Epithelial cell of esophagus (primary cell): ENCODE measurements around the gene CFAP97D1.
A peak's percentile ranks its signal among the peaks of the same experiment; 100 is the strongest.

ENCODE experiments used
- DNase-seq: peaks from one replicate; pipeline ENCODE4 v3.0.0; 2010; ENCODE audit warnings: low read depth
- H3K4me3 ChIP-seq: 2 replicates; pipeline ENCODE4 v1.5.1; 2011; ENCODE audit warnings: mild to moderate bottlenecking, low read length, control low read depth
- CTCF ChIP-seq: IDR thresholded peaks from 2 replicates; pipeline ENCODE4 v1.5.1; 2011; ENCODE audit warnings: low read depth, mild to moderate bottlenecking, low read length, control low read depth, inconsistent platforms; ENCODE audit not compliant: insufficient read depth; ENCODE audit errors: missing control alignments

Gene CFAP97D1

DNA sequence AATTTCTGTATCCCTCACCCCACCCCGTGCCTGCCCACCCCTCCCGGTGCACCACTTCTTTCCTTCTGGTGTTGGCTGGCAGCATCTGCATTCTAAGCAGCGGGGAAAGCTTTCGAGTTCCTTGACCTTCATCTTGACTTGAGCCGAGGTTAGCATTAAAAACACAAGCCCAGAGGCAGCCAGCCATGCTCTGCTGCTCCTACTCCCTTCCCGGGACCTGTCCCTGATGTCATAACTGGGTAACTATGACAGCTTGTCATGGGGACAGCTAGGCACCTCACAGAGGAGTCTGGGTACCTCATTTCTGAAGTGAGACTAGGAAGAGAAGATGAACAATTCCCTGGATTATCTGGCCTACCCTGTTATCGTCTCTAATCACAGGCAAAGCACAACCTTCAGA lies at the start of gene CFAP97D1:
CFAP97D1 (plus strand) TSS at position 301 of the 400 bp plus-strand sequence; CDS start at position 329, 28 bp downstream.
- no peak for DNase-seq
- H3K4me3 ChIP-seq = peak within 1 kb of the TSS; percentile 72
- no peak for TF ChIP-seq CTCF

DNA sequence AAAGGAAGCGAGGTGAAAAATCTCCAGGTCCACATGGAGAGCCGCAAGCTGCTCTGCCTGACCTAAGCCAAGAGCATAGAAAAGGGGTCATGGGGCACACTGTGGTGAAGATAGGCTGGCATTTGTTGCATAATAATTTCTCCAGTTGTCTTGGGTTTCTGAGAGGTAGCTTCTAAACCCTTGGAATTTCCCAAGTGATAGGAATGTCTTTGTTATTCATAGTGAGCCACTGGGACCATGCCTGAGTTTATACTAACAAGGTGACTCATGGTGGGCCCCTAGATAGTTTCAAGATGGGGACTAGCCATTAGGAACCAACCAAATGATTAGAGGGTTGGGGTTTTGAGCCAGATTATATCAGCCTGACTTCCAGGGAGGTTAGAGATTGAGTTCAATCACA lies 47.3 kb upstream of the CFAP97D1 start:
- no peak overlapping the region for H3K4me3 ChIP-seq
- DNase-seq = peak; percentile 70
- TF ChIP-seq CTCF = no peak

DNA sequence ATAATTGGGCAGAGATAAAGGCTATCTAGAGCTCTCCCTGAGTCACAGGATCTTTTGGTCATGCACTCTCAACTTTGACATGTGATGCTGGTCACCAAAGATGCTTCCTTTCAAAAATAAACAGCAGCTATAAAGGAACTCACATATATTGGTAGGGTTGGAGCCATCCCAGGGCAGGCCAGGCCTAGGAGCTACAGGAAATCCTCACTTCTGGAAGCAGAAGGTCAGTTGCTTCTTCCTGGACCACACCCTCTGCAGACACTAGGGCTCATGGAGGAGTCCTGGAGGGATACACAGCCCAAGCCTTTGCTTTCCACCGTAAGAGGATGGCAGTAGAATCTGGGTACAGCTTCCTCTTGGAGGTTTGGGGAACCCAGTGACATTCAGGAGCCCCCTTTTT lies 46.3 kb upstream of the CFAP97D1 start:
- H3K4me3 ChIP-seq = no peak overlapping the region
- no peak for DNase-seq
- TF ChIP-seq CTCF = no peak

- no peak for TF ChIP-seq CTCF
- peak; percentile 28 for DNase-seq
- H3K4me3 ChIP-seq = no peak overlapping the region
Observed at GRCh38 chr17:43734376-43734775, 45.9 kb upstream of the CFAP97D1 start.

DNA sequence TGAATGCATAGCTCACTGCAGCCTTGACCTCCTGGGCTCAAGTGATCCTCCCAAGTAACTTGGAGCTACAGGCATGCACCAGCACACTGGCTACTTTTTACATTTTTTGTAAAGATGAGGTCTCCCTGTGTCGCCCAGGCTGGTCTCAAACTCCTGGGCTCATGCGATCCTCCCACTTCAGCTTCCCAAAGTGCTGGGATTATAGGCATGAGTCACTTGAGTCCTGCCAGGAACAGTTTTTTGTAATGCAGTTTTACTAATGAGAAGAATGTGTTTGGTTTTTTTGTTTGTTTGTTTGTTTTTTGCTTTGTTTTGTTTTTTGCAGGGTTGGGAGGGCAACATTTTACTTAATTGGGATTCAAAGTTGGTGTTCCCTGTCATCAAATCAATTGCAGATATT lies 43.8 kb upstream of the CFAP97D1 start:
- H3K4me3 ChIP-seq = no peak overlapping the region
- no peak for DNase-seq
- no peak for TF ChIP-seq CTCF

DNA sequence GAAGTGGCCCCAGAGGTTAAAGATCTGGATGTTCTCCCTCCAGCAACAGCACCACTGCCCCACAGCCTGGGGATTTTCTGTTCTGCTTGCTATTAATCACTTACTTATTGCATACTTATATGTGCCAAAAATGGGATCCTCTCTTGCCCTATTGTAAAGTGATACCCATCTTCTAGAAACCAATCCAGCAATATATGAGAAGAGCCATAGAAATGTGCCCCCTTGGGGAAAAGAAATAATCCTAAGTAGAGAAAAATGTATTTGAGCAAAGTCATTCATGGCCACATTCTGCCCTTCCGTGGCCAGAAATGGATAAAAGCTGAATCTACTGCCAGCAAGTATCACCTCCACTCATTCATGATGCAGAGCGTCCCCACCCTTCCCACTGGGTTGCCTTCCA lies 42.5 kb upstream of the CFAP97D1 start:
- no peak for DNase-seq
- no peak for TF ChIP-seq CTCF

DNA sequence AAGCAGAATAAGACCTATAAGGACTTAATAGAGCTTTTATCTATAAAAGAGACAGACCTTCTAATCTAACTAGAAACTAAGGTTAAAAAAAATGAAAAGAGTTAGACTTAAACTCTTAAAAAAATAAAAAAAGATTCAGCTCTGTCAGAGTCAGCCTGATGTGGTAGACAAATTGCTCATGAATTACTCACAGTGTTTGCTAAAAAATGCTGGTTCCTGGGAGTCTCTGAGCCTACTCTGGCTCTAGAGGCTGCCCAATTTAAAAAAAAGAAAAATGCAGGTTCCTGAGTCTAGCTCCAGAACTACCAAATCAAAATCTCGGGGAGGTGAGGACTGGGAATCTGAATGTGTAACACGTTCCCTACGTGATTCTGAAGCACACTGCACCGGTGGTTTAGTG lies 39.7 kb upstream of the CFAP97D1 start:
- TF ChIP-seq CTCF = no peak
- peak; percentile 37 for DNase-seq
- H3K4me3 ChIP-seq = no peak overlapping the region

More for the DNA sequence above, 42.5 kb upstream of the CFAP97D1 start:
- no peak overlapping the region for H3K4me3 ChIP-seq
